PFSK-1 (cell line): ENCODE data around the gene HTT.

Experiments
- FOXP2 ChIP-seq: optimal IDR thresholded peaks from 2 replicates; pipeline ENCODE3; 2011; ENCODE audit warnings: borderline replicate concordance, control low read depth, inconsistent platforms; ENCODE audit not compliant: insufficient read depth; ENCODE audit errors: extremely low read length, extremely low read depth
- POLR2AphosphoS5 ChIP-seq: IDR thresholded peaks from 2 replicates; pipeline ENCODE4 v1.6.1; 2012; ENCODE audit warnings: low read depth, mild to moderate bottlenecking, control low read depth, low read length, moderate library complexity
- REST ChIP-seq, 2 experiments: IDR thresholded peaks; 2 replicates each; pipeline versions ENCODE4 v1.6.1 to v1.8.0; 2011 to 2012; ENCODE audit warnings: low read depth in 2 of 2, low read length in 2 of 2, control low read depth in 1 of 2, inconsistent platforms in 1 of 2, mild to moderate bottlenecking in 1 of 2, moderate library complexity in 1 of 2; ENCODE audit not compliant: insufficient read depth in 1 of 2
- SIN3A ChIP-seq: IDR thresholded peaks from 2 replicates; pipeline ENCODE4 v1.6.1; 2012; ENCODE audit warnings: mild to moderate bottlenecking, low read length, moderate library complexity, borderline replicate concordance; ENCODE audit not compliant: insufficient read depth
- TAF1 ChIP-seq: IDR thresholded peaks from 2 replicates; pipeline ENCODE4 v1.6.1; 2012; ENCODE audit warnings: low read length, control low read depth, borderline replicate concordance; ENCODE audit not compliant: insufficient read depth

Gene HTT

DNA sequence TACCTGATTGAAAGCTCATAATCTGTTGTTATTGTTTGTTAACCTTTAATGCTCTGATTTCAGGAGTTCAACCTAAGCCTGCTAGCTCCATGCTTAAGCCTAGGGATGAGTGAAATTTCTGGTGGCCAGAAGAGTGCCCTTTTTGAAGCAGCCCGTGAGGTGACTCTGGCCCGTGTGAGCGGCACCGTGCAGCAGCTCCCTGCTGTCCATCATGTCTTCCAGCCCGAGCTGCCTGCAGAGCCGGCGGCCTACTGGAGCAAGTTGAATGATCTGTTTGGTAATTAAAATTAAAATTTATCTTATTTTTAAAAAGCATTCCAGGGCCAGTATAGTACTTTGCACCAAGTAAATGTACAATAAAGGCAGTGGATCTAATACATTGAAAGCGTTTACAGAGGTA, 137.4 kb downstream of the HTT start:
- TF ChIP-seq TAF1, result no peak
- TF ChIP-seq FOXP2, result no peak
- no peak for TF ChIP-seq POLR2AphosphoS5
- TF ChIP-seq SIN3A, result no peak
- TF ChIP-seq REST (IDR thresholded peaks at IDR 0.05; ENCODE audit: insufficient read depth in 1 of 2, low read depth in 2 of 2, low read length in 2 of 2), result no peak

- TF ChIP-seq SIN3A (no peak), TAF1 (no peak), REST (IDR thresholded peaks at IDR 0.05; ENCODE audit: insufficient read depth in 1 of 2, low read depth in 2 of 2, low read length in 2 of 2) (no peak), POLR2AphosphoS5 (no peak), FOXP2 (no peak)
Observed at GRCh38 chr4:3212391-3213105, 138.1 kb downstream of the HTT start.

GRCh38 chr4:3213106-3213425, 138.6 kb downstream of the HTT start:
- TF ChIP-seq TAF1, result no peak
- TF ChIP-seq SIN3A, result no peak
- TF ChIP-seq FOXP2, result no peak
- TF ChIP-seq POLR2AphosphoS5, result no peak
- no peak for TF ChIP-seq REST (IDR thresholded peaks at IDR 0.05; ENCODE audit: insufficient read depth in 1 of 2, low read depth in 2 of 2, low read length in 2 of 2)

DNA sequence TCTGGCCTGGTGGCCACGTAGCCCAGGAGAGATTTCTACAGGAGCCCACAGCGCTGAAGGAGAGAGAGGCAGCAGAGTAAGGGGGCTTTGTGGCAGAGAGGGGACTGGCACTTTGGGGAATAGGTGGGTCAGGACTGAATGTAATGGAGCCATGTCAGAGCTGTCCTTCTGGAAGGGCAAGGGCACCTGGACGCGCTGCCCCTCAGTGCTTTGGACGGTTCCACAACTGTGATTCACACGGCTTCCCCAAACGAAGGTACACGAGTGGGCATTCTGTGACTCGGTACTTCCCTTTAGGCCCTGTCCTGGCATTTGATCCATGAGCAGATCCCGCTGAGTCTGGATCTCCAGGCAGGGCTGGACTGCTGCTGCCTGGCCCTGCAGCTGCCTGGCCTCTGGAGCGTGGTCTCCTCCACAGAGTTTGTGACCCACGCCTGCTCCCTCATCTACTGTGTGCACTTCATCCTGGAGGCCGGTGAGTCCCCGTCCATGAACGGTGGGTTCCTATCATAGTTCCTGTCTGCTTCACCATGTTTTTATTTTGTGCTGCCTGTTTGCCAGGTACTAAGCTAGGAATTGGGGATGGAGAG, 139.3 kb downstream of the HTT start:
- no peak for TF ChIP-seq FOXP2
- TF ChIP-seq TAF1, result no peak
- no peak for TF ChIP-seq REST (IDR thresholded peaks at IDR 0.05; ENCODE audit: insufficient read depth in 1 of 2, low read depth in 2 of 2, low read length in 2 of 2)
- TF ChIP-seq SIN3A, result no peak
- no peak for TF ChIP-seq POLR2AphosphoS5
